Stimulated activated CD4-positive, alpha-beta T cell treated with anti-CD3 and anti-CD28 coated beads, Interleukin-2, amount 100 ng/mL, for 4 hours (primary cell): ENCODE measurements around the gene P2RY2.

Source experiments
- DNase-seq: peaks from one replicate; pipeline ENCODE4 v3.0.0-alpha.2; 2020; ENCODE audit warnings: low read depth

P2RY2 gene

DNA sequence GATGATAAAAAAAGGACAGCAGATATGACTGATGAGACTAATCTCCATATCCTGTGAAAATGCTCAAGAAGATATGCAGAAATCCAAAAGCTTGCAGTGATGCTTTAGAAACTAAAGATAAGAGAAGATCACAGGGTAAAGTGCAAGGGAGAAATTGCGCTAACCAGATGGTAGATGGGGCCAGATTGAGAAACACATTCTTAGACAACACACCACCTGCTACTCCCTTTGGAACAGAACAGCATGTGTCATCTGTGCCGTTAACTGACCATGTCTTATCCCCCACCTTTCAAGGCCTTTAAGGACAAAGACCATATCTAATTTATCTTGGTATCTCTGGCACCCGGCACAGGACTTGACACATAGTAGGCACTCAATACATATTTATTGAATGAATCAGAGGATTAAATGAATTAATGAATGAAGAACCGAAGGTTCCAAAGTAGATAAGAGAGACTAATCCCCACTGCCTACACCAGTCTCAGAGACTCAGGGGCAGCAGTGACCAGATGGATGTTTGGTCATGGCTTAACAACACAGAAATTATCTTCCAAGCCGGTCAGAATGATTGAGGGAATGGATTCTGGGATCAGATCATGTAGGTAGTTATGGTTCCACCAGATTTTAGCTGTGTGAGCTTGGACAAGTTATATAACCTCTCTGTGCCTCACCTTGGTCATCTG lies 12.3 kb upstream of the P2RY2 start:
- DNase-seq = no peak

DNA sequence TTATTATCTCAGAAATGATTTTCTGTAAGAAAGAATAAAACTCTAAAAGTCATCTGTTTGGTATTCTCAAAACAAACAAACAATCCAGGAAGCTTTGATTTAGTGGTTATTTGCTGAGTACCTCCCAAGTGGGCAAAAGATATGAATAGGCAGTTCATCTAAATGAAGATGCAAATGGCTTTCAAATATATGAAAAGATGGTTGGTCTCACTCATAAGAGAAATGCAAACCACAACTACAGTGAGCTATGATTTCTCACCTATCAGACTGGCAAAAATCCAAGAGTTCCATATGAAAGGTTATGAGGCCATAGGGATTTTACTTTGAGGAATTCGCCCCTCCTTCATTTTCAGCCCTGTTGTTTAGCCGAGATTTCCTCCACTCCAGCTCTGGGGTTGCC lies 11.3 kb upstream of the P2RY2 start:
- no peak for DNase-seq

DNA sequence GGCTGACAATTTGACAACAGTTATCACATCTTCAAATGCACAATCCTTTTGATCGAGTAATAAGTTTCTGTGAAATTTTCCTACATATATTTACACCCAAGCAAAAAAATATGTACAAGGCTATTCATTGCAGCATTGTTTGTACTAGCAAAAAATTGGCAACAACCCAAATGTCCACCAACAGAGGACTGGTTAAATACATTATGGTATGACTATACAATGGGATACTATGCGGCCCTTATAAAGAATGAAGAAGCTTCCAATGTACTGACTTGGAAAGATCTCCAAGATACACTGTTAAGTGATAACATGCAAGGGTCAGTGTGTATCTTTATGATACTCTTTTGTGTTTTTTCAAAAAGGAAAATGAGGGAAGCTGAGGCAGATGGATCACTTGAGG lies 8.2 kb upstream of the P2RY2 start:
- no peak for DNase-seq

DNA sequence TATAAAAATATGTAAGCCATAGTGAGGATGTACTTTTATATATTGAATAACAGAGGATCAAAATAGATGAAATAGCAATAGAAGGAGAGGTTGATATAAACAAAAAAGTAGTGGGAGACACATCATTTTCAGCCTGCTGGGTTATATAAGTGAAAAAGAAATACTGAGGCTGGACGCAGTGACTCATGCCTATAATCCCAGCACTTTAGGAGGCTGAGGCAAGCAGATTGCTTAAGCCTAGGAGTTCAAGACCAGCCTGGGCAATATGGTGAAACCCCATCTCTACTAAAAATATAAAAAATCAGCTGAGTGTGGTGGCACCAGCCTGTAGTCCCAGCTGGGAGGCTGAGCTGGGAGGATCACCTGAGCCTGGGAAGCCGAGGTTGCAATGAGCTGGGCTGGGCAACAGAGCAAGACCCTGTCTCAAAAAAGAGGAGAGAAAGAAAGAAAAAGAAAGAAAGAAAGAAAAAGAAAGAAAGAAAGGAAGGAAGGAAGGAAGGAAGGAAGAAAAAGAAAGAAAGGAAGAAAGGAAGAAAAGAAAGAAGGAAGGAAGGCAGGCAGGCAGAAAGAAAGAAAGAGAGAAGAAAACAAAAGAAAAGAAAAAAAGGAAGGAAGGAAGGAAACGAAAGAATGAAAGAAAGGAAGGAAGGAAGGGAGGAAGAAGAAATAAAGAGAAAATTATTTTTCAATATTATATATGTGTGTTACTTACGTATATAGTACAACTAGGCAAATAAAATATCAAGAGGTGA lies 7.0 kb upstream of the P2RY2 start:
- no peak for DNase-seq

DNA sequence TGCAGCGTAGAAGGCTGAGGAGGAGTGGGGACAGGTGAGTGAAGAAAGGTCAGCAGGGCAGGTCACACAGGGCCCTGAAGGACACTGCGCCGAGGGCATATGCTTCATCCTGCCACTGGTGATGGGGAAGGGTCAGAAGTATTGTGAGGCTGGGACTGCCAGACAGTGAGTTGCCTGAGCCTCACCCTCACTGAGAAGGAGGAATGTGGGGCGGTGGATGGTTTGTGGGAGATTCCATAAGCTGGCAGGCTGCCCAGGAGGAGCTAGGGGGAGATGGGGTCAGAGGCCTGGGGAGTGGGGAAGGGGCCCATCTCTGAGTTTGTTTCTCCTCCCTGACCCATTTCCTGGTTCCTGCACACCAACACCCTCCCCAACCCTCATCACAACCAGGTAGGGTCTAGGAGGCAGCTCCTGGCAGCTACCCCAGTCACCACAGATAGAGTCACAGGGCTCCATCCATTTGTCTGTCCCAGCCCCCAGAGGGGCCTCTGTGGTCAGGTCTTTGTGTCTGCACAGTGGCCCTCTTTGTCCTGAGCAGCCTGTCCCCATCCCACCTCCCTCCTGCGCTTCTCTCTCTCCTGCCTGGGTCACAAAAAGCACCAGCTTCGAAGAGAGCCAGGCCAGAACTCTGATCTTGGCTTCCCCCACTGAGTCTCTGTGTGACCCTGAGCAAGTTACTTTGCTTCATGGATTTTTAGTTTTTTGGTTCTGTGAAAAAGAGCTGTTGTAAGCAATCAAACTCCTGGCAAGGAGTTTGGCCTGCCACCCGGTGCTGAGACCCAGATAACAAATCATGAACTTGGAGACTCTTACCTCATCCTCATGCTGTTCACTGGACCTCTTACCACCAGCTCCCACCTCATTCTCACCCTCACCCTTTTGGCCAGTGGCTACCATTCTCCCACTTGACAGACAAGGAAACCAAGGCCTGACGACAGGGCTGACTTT lies 4.6 kb upstream of the P2RY2 start:
- DNase-seq = no peak

DNA sequence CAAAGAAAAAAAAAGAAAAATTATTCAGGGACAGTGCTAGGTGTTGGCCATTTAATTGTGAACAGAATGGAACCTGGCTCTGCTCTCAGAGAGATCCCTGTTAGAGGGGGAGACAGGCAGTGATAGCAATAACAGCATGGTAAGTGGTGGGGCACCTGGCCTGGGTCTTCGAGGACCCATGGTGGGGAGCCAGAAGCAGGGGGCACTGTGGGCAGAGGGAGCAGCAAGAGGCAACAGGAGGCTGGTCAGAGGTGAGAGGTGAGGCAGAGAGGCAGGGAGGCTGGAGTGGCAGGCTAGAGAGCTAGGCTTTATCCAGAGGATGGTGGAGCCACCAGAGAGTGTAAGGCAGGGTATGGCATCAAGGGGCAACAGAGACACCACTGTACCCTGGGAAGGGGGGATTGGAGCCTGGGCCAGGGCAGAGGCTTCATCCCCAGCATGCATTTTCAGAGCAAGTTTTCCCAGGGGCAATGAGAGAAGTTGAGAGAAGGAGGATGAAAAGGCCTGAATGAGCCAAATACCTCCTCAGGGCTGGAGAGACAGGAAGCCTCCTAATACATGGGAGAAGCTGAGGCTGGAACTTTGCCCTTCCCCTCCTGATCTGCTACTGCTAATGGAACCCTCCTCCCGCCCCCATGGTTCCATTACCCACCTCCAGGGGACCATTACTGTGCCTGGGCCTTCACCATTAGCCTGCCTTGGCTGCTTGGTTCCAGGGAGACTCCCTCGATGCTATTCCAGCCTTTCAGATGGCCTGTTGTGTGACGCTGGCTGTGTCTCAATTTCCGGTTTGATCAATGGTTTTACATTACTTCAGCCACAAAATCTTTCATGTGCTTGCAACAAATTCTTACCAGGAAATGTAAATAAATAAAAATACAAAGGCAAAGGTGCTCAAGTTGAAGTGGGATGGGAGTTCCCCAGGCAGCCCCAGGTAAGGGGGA lies 2.6 kb upstream of the P2RY2 start:
- no peak for DNase-seq

DNA sequence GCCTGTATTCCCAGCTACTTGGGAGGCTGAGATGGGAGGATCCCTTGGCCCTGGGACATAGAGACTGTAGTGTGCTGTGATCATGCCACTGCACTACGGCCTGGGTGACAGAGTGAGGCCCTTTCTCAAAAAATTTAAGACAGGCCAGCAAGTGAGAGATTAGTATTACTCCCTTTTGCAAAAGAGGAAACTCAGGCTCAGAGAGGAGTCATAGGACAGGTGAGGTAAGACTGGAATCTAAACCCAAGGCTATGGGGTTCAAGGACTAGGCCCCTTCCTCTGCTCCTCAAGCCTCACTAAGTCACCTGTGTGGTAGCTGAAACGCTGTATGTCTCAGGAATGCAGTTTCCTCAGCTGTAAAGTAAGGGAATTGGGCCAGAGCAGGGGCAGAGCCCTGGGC lies 1.6 kb upstream of the P2RY2 start:
- DNase-seq = no peak

DNA sequence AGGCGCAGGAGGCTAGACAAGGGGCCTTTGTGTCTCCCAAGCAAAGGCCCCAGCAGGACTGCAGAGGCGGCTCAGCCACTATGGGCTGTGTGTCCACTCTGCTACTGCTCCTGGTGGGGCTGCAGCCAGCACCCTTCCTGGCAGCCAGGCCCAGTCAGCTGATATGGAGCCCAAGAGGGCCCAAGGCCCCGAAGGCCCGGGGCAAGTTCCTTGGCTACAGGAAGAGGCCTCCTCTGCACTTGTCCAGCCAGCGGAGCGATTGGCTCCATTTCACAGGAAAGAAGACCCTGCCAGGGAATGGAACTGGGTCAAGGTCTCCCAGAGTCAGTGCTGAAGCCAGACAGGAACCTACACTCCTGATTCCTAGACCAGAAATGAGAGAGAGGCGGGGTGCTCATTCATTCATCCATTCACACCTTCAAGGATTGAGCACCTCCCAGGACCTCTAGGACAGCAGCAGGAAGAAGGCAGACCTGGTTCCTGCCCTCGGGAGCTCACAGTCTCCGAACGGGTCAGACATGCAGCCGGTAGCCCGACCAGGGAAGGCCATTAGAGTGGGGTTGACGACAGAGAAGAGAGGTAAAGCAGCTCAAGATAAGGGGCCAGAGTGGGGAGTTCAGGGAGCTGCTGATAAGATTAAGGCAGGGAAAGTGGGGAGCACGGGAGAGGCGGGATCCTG lies 811 bp upstream of the P2RY2 start:
- no peak for DNase-seq

DNA sequence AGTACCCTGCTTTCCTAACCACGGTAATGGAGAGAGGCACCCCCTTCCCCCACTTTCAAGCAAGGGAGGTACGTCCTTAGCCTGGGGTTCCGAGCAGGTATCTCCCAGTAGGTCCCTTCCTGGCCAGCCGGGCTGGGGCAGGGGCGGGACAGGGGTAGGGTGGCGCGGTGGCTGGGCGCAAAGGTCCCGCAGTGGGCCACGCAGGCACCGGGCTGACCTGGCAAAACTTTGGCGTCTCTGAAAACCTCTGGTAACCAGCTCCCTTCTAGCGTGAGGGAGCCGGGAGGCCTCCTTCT lies 323 bp upstream of the P2RY2 start:
- DNase-seq = no peak

DNA sequence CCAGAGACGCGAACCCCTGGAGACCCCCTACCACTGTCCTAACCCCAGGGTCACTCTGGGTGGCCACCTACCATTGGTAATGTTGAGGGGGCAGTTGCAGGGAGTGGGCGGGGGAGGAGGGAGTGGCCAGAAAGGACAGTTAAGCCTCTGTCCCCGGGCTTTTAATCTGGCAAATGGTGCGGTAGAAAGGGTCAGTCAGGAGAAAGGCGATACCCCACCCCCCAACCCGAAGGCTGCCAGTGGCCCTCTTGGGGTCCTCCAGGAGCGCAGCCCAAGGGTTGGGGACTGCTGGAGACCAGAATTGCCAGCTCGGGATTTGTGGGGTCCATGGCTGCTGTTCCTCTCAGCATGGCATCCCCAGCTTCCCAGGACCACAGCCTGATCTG lies 742 bp downstream of the P2RY2 start:
- DNase-seq = no peak

DNA sequence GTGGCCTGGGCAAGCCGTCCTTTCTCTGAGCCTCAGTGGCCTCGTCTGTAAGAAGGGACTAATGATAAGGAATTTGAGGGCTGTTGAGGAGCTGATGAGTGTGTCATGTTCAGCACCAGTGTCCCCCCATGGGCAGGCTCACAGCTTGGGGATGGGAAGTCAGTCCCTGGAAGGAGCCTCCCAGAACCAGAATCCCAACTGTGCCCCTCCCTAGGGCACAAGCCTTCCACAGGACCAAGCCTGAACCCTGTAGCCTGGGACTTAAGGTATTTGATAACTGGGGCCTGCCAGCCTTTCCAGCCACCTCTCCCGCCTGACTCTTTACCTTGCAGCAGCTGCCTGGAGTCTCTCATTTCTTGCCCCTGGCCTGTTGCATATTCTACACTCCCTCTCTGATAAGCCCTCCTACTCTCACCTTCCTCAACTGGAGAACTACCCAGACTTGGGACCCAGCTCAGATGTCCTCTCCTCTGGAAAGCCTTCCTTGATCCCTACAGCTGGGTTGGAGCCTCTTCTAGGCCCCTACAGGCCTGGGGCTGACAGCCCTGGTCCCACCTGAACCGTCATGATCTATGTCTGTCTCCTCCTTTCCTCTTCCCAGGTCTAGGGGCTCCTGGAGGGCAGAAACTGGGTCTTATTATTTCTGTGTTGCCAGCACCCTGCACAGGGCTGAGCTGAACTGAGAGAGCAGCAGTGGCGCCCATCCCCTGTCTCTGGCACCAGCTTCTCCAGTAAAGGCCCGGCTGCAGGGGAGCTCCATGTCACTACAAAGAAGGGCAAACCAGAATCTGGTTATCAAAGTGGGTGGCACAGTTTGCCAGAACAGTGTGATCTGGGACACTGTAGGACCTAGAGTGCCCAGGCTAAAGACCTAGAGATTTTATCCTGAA lies 1.6 kb downstream of the P2RY2 start:
- no peak for DNase-seq

DNA sequence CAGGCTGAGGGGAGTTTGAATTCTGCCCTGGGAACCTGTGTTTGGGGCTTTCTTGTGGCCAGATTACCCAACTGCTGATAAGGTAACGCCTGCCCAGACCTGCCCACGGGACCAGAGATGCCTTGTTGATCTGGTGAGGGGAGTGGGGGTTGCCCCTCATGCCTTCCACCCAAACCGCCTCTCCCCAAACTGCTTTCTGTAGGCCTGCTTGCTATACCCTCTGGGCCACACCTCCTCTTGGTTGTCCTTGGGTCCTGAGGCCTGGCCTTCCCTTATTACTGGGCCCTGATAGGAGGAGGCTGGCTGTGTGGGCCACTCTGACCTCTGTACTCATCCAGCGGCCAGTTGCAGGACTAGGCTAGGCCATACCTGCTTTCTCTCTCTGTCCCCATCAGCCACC lies 3.4 kb downstream of the P2RY2 start:
- DNase-seq = no peak

DNA sequence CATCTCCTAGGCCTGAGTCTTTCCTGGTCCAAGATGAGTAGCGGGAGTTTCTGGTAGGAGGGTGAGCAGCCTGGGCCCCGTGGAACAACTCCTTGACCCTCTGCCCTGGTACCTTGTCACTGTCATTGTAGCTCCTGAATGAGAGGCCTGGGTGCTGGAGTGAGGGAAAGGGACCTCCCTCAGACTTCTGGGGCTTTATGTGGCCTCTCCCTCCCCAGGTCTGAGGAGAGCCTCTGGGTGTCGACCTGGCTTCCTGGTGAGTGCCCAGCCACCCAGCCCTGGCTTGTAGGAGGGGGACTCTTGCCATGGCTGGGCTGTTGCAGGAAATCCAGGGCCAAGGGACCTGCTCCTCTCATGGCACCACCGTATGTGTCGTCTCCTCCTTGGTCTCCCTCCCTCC lies 3.9 kb downstream of the P2RY2 start:
- DNase-seq = no peak

DNA sequence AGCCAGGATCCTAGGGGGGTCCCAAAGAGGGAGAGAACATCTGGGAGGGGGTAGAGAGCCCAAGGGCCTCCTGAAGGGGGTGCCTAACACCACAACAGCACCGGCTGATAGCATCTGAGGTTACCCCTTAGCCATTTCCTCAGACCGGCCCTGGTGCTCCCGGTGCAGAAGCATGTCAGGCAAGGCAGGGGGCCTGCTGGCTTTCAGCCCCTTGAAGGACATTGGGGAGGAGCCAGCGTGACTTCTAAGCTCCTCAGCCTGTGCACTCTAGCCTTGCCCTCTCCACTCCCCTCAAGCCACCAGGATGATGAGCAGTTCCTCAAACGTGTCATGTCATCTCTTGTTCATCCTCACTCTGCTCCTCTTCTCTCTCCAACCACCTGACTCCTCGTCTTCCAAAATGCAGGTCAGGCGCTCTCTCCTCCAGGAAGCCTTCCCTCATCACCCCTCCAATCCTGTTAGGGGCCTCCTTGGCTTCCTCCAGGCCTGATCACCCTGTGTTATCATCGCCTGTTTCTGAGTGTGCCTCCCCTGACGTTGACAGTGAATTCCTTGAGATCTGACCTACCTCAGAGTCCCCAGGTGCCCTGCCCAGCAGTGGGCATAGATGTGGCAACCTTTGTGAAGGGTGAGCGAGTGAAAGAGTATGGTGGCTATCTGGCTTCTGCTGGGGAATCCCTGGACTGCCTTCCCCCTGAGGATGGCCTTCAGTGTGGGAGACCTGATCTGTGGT lies 6.1 kb downstream of the P2RY2 start:
- DNase-seq = no peak

DNA sequence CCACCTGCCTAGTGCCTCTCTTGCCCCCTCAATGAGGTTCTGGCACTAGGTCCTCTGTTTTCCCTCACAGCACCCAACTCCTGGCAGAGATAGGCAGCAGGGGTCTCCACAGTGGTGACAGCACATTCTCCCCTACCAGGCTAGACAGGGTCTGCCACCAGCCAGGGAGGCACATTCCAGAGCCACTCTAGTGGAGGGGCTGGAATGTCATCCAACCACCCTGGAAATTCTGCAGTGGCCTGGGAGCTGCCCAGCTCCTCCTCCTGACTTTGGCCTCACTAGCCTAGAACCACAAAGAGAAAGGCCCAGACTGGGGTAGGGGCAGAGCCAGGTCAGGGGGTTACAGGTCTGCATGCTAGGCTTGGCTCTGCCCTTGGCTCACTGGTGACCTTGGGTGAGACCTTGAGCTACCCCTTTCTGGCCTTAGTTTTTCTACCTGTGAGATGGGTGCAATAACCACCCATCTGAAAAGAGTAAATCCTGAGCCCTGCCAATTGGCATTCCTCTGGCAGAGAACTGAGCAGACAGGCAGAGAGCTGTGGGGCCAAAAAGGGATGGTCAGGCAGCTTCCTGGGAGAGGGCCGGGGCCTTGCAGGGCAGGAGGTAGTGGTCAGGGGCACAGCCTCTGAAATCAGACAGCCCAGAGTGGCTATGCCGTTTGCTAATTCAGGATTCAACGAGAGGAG lies 7.1 kb downstream of the P2RY2 start:
- no peak for DNase-seq

DNA sequence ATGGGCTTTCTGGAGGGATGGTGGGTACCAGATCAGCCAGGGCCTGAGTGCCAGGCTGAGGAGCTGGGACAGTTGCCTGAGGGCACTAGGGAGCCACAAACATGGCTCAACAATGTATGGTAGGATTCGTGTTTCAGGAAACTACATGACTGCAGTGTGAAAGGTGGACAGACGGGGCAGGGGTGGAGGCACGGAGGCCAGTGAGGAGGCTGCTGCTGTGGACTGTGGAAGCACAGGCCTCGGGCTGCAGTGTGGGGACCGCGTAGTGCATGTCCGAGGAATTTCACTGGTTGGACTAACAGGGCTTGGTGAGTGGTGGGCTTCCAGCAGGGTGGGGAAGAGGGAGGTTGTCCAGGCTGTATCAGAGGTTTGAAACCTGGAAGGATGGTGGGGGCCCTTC lies 7.8 kb downstream of the P2RY2 start:
- DNase-seq = no peak

DNA sequence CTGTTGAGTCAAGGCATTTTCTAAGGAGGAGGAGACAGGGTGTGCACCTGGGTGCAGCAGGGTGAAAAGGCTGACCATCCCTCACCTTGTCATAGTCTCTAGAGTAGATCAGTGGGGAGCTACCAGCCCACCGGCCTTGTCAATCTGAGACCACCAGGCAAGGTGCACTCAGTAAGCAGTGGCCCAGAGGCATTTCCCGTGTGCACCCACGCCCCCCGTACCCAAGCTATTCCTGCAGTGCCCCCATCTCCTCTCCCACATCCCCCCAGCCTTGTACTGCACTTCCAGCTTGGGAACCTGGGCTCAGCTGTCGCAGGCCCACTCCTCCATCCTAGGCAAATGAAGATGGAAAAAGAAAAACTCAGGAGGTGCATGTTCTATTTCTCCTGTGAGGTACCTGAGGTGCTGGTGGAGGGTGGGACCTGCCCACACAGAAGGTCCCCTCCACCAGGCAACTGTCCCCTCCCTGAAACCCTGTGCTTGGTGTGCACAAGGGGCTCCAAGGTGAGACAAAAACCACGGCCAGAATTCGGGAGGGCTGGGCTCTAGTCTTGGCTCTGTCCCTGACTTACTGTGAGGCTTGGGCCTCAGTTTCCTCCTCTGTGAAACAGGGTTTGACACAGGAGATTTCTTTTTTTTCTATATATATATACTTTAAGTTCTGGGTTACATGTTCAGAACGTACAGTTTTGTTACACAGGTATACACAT lies 8.4 kb downstream of the P2RY2 start:
- no peak for DNase-seq

DNA sequence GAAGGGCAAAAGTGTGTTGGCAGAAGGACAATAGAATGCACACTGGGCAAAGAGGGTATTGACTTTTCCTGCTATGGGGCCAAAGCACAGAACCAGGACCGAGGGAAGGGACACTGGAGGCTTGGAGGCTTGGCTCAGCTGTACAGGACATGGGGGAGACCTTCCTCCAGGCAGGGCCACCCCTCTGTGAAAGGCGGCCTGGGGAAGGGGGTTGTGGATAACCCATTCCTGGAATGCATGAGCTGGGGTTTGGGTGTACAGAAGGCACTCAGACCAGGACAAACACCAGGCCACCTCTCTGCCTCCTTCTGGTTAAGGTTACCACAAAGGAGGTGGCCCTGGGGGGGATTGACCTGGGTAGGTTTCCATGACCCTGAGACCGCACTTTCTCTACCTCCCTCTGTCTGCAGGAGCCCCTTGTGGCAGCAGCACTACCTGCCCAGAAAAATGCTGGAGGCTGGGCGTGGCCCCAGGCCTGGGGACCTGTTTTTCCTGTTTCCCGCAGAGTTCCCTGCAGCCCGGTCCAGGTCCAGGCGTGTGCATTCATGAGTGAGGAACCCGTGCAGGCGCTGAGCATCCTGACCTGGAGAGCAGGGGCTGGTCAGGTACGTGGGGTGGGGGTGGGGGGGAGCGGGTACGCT lies 9.6 kb downstream of the P2RY2 start:
- DNase-seq = no peak
